Measurements from ENCODE around the gene DUSP19.

The DUSP19 gene

GRCh38 chr2:183078464-183079138 is at the start of gene DUSP19:
DUSP19 (plus strand) TSS chr2:183078747; CDS start chr2:183078934, 187 bp downstream.
- no peak for TF ChIP-seq CTCF (conservative IDR thresholded peaks at IDR 0.05)
- no peak for TF ChIP-seq ZFX (IDR thresholded peaks at IDR 0.05)
- H3K27ac ChIP-seq: peak within 1 kb of the TSS; percentile 71

- H3K27ac ChIP-seq: no peak overlapping the region
- no peak for TF ChIP-seq CTCF (conservative IDR thresholded peaks at IDR 0.05)
- TF ChIP-seq ZFX (IDR thresholded peaks at IDR 0.05): no peak
Observed at GRCh38 chr2:183029219-183029618, 49.3 kb upstream of the DUSP19 start.

GRCh38 chr2:183031911-183032794 is 46.4 kb upstream of the DUSP19 start:
- no peak overlapping the region for H3K27ac ChIP-seq

GRCh38 chr2:183033951-183034350 is 44.6 kb upstream of the DUSP19 start:
- TF ChIP-seq ZFX (IDR thresholded peaks at IDR 0.05) (no peak), CTCF (conservative IDR thresholded peaks at IDR 0.05) (no peak)
- no peak overlapping the region for H3K27ac ChIP-seq

More at GRCh38 chr2:183031911-183032794, 46.4 kb upstream of the DUSP19 start:
- TF ChIP-seq CTCF (conservative IDR thresholded peaks at IDR 0.05) (no peak), ZFX (IDR thresholded peaks at IDR 0.05) (no peak)

GRCh38 chr2:183034806-183035205 is 43.7 kb upstream of the DUSP19 start:
- H3K27ac ChIP-seq: no peak overlapping the region
- no peak for TF ChIP-seq CTCF (conservative IDR thresholded peaks at IDR 0.05)
- TF ChIP-seq ZFX (IDR thresholded peaks at IDR 0.05): no peak

- H3K27ac ChIP-seq: no peak overlapping the region
- TF ChIP-seq ZFX (IDR thresholded peaks at IDR 0.05) (no peak), CTCF (conservative IDR thresholded peaks at IDR 0.05) (no peak)
Observed at GRCh38 chr2:183035298-183035953, 43.1 kb upstream of the DUSP19 start.

Measured in C4-2B (cell line).